Sigmoid colon (tissue), 7 donors: ENCODE results near the gene DAPK1. TPM values are rescaled to one million over a fixed set of nuclear protein-coding genes. Genes with fewer than 3 reads are reported as not detected.

ENCODE experiments used
- DNase-seq: peaks from one replicate; pipeline ENCODE4 v3.0.0-alpha.2; 2019
- H3K27ac ChIP-seq, 4 donors: fragments of 200-600 bp; sonication (generic); one replicate each; pipeline ENCODE4 v1.5.1; 2016 to 2019; ENCODE audit warnings: mild to moderate bottlenecking in 1 of 4
- H3K27me3 ChIP-seq, 3 donors: fragments of 200-600 bp; sonication (generic); one replicate each; pipeline ENCODE4 v1.5.1; 2019; ENCODE audit warnings: mild to moderate bottlenecking in 1 of 3
- H3K36me3 ChIP-seq, 4 donors: fragments of 200-600 bp; sonication (generic); one replicate each; pipeline ENCODE4 v1.5.1; 2016 to 2019
- H3K4me1 ChIP-seq, 4 donors: fragments of 200-600 bp; sonication (generic); one replicate each; pipeline ENCODE4 v1.5.1; 2017 to 2019
- H3K4me3 ChIP-seq, 4 donors: fragments of 200-600 bp; sonication (generic); one replicate each; pipeline ENCODE4 v1.5.1; 2017 to 2019; ENCODE audit warnings: mild to moderate bottlenecking in 2 of 4, moderate library complexity in 1 of 4
- H3K9me3 ChIP-seq, 4 donors: fragments of 200-600 bp in 3 of 4; sonication (generic) in 3 of 4; one replicate each; pipeline versions ENCODE4 v1.5.1 to v1.6.1; 2013 to 2019
- CTCF ChIP-seq, 4 experiments: fragments of 450-650 bp in 3 of 4; fragments of 200-600 bp in 1 of 4; IDR thresholded peaks; one replicate each; pipeline ENCODE4 v1.5.1; 2016 to 2019; ENCODE audit warnings: antibody characterized with exemption in 4 of 4, mild to moderate bottlenecking in 3 of 4, moderate library complexity in 2 of 4
- EP300 ChIP-seq, 4 donors: sonication (generic); formaldehyde crosslinking; IDR thresholded peaks; one replicate each; pipeline ENCODE4 v1.6.1; 2017; ENCODE audit warnings: antibody characterized with exemption in 4 of 4
- POLR2A ChIP-seq, 2 donors: fragments of 450-650 bp; IDR thresholded peaks; one replicate each; pipeline ENCODE4 v1.6.1; 2016; ENCODE audit warnings: antibody characterized with exemption in 2 of 2, mild to moderate bottlenecking in 2 of 2, moderate library complexity in 2 of 2
- POLR2AphosphoS5 ChIP-seq, 4 donors: sonication (generic); formaldehyde crosslinking; IDR thresholded peaks; one replicate each; pipeline ENCODE4 v1.6.1; 2017; ENCODE audit warnings: antibody characterized with exemption in 4 of 4
- WGBS, 2 donors: extraction: QIAGEN DNeasy Blood & Tissue Kit; methylation state at CpG; one replicate each; pipeline ENCODE4 v1.1.7; 2013; 5-methylcytosine and 5-hydroxymethylcytosine counted together
- intact Hi-C: fragments of 100-400 bp; cut with DNase I; formaldehyde crosslinking; loops from one replicate; pipeline ENCODE4 v1.15.1; 2023
- polyA plus RNA-seq, 3 donors: library from polyadenylated mRNA; stranded (reverse); fragments of 200-250 nt; gene quantifications; one replicate each; pipeline ENCODE4 v1.2.3, GENCODE V29; 2013
- total RNA-seq, 4 donors: library from RNA; depleted of rRNA; stranded (reverse); fragments of >200 nt; gene quantifications; one replicate each; pipeline ENCODE4 v1.1.0, GENCODE V29; 2016
- donor health status: healthy with polysubstance abuse.
- donor health status: Bipolar disorder and iron deficiency.
- donor health status: healthy.

The DAPK1 gene
- total and polyA plus RNA-seq, 7 donors: 4.8 to 92.5 (median 78.1) TPM

DNA sequence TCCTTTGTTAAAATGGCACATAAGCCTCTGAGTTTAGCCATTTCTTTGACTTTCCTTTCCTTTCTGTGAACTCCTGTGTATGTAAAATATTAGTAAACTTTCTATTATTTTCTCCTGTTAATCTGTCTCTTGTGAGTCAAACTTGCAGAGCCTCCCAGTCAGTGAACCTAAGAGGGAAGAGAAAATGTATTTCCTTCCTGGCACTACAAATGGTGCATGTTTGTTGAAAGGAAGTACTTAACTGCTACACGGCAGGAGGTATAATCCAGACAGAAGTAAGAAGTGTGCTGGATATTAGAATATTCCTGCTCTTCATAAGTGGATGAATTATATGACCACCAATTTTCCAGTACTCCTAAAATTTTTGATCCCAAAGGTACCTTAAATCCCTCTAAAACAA, 251.2 kb downstream of the DAPK1 start:
- Histone ChIP-seq H3K27ac (no peak overlapping the region), H3K27me3 (no peaks in the 10 kb centered on the region), H3K9me3 (peaks cover 0 to 4% (median 0%) of the 10 kb centered on the region in 4 donors), H3K4me1 (no peaks in the 10 kb centered on the region), H3K36me3 (no peaks in the 10 kb centered on the region), H3K4me3 (no peak overlapping the region)
- TF ChIP-seq CTCF (IDR thresholded peaks at IDR 0.05) (no peak), POLR2A (IDR thresholded peaks at IDR 0.05) (no peak), EP300 (IDR thresholded peaks at IDR 0.05) (no peak), POLR2AphosphoS5 (IDR thresholded peaks at IDR 0.05) (no peak)
- intact Hi-C loops: no loop called here
- WGBS, 2 donors: 13 to 35% methylated on average over 1 of the region's 1 CpG
- no peak for DNase-seq

DNA sequence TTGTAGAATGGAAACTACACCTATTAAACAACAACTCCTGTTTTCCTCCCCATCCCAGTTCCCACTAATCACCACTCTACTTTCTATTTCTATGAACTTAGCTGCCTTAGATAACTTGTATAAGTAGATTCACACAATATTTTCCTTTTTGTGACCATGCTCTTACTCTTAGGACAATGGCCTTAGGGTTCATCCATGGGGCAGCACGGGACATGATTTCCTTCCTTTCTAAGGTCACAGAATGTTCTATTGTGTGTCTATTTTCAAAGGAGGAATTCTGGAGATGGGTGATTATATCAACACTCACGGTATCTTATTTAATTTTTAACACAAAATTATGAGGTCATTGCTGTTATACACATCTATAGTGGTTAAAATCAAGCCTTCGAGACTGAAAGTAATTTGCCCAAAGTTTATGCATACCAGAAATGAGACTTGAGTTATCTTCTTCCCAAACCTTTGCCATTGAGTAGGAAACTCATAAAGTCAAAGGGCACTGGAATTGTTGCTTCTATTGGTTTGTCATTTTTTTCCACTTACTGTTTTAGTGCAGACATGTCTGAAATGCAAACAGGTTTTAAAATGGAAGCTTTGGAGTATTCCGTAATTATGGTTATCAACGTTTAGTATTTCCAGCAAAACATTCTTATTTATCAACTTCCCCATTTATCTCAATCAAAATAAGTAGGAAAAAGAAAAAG, 251.8 kb downstream of the DAPK1 start:
- WGBS, 2 donors: 69 to 77% methylated on average over 5 of the region's 5 CpGs
- no peaks in the 10 kb centered on the region for H3K4me1 ChIP-seq
- TF ChIP-seq POLR2AphosphoS5 (IDR thresholded peaks at IDR 0.05) (no peak), POLR2A (IDR thresholded peaks at IDR 0.05) (no peak), CTCF (IDR thresholded peaks at IDR 0.05) (no peak), EP300 (IDR thresholded peaks at IDR 0.05) (no peak)
- H3K36me3 ChIP-seq: no peaks in the 10 kb centered on the region
- H3K27me3 ChIP-seq: no peaks in the 10 kb centered on the region
- H3K9me3 ChIP-seq: peaks cover 0 to 4% (median 0%) of the 10 kb centered on the region in 4 donors
- no peak overlapping the region for H3K4me3 ChIP-seq
- DNase-seq: no peak
- H3K27ac ChIP-seq: no peak overlapping the region
- intact Hi-C loops: no loop called here

GRCh38 chr9:87750726-87751125, 253.1 kb downstream of the DAPK1 start:
- no peaks in the 10 kb centered on the region for H3K27me3 ChIP-seq
- WGBS, 2 donors: 70 to 85% methylated on average over 2 of the region's 2 CpGs
- no peak overlapping the region for H3K4me3 ChIP-seq
- H3K9me3 ChIP-seq: peaks cover 0 to 4% (median 0%) of the 10 kb centered on the region in 4 donors
- no peak for TF ChIP-seq POLR2AphosphoS5 (IDR thresholded peaks at IDR 0.05)
- TF ChIP-seq EP300 (IDR thresholded peaks at IDR 0.05): no peak
- no peak for TF ChIP-seq POLR2A (IDR thresholded peaks at IDR 0.05)
- no peak for TF ChIP-seq CTCF (IDR thresholded peaks at IDR 0.05)
- H3K4me1 ChIP-seq: no peaks in the 10 kb centered on the region
- H3K27ac ChIP-seq: no peak overlapping the region
- intact Hi-C loops: no loop called here
- DNase-seq: no peak
- no peaks in the 10 kb centered on the region for H3K36me3 ChIP-seq

- H3K36me3 ChIP-seq: no peaks in the 10 kb centered on the region
- no peaks in the 10 kb centered on the region for H3K4me1 ChIP-seq
- H3K9me3 ChIP-seq: peaks cover 0 to 4% (median 0%) of the 10 kb centered on the region in 4 donors
- no peak for DNase-seq
- no peaks in the 10 kb centered on the region for H3K27me3 ChIP-seq
- 63 to 77% methylated on average over 3 of the region's 3 CpGs for WGBS, 2 donors
- TF ChIP-seq CTCF (IDR thresholded peaks at IDR 0.05) (no peak), POLR2A (IDR thresholded peaks at IDR 0.05) (no peak), POLR2AphosphoS5 (IDR thresholded peaks at IDR 0.05) (no peak), EP300 (IDR thresholded peaks at IDR 0.05) (no peak)
- intact Hi-C loops: no loop called here
- H3K27ac ChIP-seq: no peak overlapping the region
- H3K4me3 ChIP-seq: no peak overlapping the region
These were observed 253.8 kb downstream of the DAPK1 start for GRCh38 chr9:87751423-87751822.

DNA sequence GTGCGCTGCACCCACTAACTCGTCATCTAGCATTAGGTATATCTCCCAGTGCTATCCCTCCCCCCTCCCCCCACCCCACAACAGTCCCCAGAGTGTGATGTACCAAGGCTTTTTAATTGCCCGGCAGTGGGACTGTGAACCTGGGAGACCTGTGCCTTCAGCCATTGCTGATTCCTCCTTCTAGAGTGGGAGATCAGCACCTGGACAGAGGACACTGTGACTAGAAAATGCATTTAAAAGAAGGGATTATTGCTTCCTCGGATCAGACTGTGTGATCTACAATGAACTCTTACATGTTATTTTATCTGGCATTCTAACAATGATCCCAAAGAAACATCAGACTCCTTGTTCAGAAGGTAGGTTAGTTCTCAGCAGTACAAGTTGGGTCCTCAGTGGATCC, 254.2 kb downstream of the DAPK1 start:
- no peaks in the 10 kb centered on the region for H3K4me1 ChIP-seq
- WGBS, 2 donors: 39 to 55% methylated on average over 2 of the region's 4 CpGs
- intact Hi-C loops: no loop called here
- H3K27ac ChIP-seq: no peak overlapping the region
- H3K27me3 ChIP-seq: no peaks in the 10 kb centered on the region
- H3K36me3 ChIP-seq: no peaks in the 10 kb centered on the region
- H3K9me3 ChIP-seq: peaks cover 0 to 4% (median 0%) of the 10 kb centered on the region in 4 donors
- no peak overlapping the region for H3K4me3 ChIP-seq
- no peak for DNase-seq
- TF ChIP-seq EP300 (IDR thresholded peaks at IDR 0.05) (no peak), POLR2AphosphoS5 (IDR thresholded peaks at IDR 0.05) (no peak), POLR2A (IDR thresholded peaks at IDR 0.05) (no peak)
